ENCODE measurements around the gene GFM2.
"Not testable (repeated sequence)": the region's sequence is repeated elsewhere in the genome, so short reads cannot be mapped to it uniquely, and the experiment has no call there.

The GFM2 gene

DNA sequence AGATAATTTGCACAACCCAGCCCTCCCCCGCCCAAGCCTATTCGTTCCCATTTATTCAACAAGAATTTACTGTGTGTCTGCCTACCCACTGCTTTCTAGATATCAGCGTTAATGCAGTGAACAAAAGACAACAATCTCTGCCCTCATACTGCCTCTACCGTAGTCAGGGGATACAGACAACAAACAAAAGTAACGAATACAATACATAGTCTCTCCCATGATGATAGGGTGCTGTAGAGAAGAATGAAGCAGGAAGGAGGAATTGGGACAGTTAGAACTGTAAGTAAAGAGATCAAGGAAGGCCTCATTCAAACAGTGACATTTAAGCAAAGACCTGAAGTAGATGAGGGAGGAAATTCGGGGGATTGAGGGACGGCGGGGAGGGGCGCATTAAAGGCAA is 1.7 kb downstream of the GFM2 start:
- Histone ChIP-seq H3K4me1 (ENCODE audit: low read depth, poor library complexity, severe bottlenecking) (peaks cover 69% of the 10 kb centered on the region), H3K4me3 (IDR thresholded peaks at IDR 0.05; ENCODE audit: insufficient read depth, low read depth, low read length) (no peak overlapping the region), H2AFZ (ENCODE audit: low read depth) (no peak overlapping the region), H3K27ac (no peak overlapping the region), H4K20me1 (ENCODE audit: insufficient read depth) (no peaks in the 10 kb centered on the region), H3K4me2 (peak overlapping the region; percentile 79), H3K36me3 (ENCODE audit: insufficient read depth) (peaks cover 13% of the 10 kb centered on the region; the same call in 1 of the 2 replicates), H3K79me2 (ENCODE audit: insufficient read depth, low read depth) (peaks cover 77% of the 10 kb centered on the region), H3K9ac (no peak overlapping the region), H3K27me3 (ENCODE audit: insufficient read depth, low read depth) (no peaks in the 10 kb centered on the region)
- TF ChIP-seq, protein P1, sequence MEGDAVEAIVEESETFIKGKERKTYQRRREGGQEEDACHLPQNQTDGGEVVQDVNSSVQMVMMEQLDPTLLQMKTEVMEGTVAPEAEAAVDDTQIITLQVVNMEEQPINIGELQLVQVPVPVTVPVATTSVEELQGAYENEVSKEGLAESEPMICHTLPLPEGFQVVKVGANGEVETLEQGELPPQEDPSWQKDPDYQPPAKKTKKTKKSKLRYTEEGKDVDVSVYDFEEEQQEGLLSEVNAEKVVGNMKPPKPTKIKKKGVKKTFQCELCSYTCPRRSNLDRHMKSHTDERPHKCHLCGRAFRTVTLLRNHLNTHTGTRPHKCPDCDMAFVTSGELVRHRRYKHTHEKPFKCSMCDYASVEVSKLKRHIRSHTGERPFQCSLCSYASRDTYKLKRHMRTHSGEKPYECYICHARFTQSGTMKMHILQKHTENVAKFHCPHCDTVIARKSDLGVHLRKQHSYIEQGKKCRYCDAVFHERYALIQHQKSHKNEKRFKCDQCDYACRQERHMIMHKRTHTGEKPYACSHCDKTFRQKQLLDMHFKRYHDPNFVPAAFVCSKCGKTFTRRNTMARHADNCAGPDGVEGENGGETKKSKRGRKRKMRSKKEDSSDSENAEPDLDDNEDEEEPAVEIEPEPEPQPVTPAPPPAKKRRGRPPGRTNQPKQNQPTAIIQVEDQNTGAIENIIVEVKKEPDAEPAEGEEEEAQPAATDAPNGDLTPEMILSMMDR (conservative IDR thresholded peaks at IDR 0.05; ENCODE audit: low read depth, low read length) = no peak

- Histone ChIP-seq H3K27ac (peak overlapping the region; percentile 54; the same call in 1 of the 2 replicates), H3K27me3 (ENCODE audit: insufficient read depth, low read depth) (no peaks in the 10 kb centered on the region), H3K36me3 (ENCODE audit: insufficient read depth) (0 out of 2 replicates have a peak, but pooled peaks cover 6% of the 10 kb centered on the region), H3K4me2 (peak overlapping the region; percentile 39; the same call in 1 of the 2 replicates), H3K9ac (no peak overlapping the region), H3K4me3 (IDR thresholded peaks at IDR 0.05; ENCODE audit: insufficient read depth, low read depth, low read length) (no peak overlapping the region), H4K20me1 (ENCODE audit: insufficient read depth) (no peaks in the 10 kb centered on the region), H3K4me1 (ENCODE audit: low read depth, poor library complexity, severe bottlenecking) (peaks cover 79% of the 10 kb centered on the region), H2AFZ (ENCODE audit: low read depth) (no peak overlapping the region), H3K79me2 (ENCODE audit: insufficient read depth, low read depth) (peaks cover 70% of the 10 kb centered on the region)
- TF ChIP-seq, protein P1 (conservative IDR thresholded peaks at IDR 0.05; ENCODE audit: low read depth, low read length) = no peak
These were observed 3.4 kb downstream of the GFM2 start for GRCh38 chr5:74763504-74763903.

DNA sequence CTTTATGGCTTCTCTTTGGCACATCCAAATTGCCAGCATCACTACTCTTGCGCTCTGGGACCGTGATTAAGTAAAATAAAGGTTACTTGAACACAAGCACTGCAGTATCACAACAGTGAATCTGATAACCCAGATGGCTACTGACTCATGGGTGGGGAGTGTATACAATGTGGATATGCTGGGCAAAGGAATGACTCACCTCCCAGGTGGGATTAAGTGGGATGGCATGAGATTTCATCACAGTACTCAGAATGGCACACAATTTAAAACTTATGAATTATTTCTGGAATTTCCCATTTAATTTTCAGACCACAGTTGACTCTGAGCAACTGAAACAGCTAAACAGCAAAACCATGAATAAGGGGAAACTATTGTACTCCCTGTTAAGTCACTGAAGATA is 4.3 kb downstream of the GFM2 start:
- H3K27me3 ChIP-seq (ENCODE audit: insufficient read depth, low read depth) = no peaks in the 10 kb centered on the region
- H3K4me3 ChIP-seq (IDR thresholded peaks at IDR 0.05; ENCODE audit: insufficient read depth, low read depth, low read length) = no peak overlapping the region
- 0 out of 2 replicates have a peak, but pooled peaks cover 10% of the 10 kb centered on the region for H3K36me3 ChIP-seq (ENCODE audit: insufficient read depth)
- no peak overlapping the region for H2AFZ ChIP-seq (ENCODE audit: low read depth)
- H3K4me1 ChIP-seq (ENCODE audit: low read depth, poor library complexity, severe bottlenecking) = peaks cover 72% of the 10 kb centered on the region
- TF ChIP-seq, protein P1 (conservative IDR thresholded peaks at IDR 0.05; ENCODE audit: low read depth, low read length) = no peak
- H4K20me1 ChIP-seq (ENCODE audit: insufficient read depth) = no peaks in the 10 kb centered on the region
- peaks cover 61% of the 10 kb centered on the region for H3K79me2 ChIP-seq (ENCODE audit: insufficient read depth, low read depth)
- H3K27ac ChIP-seq = peak overlapping the region; percentile 54; the same call in 1 of the 2 replicates
- no peak overlapping the region for H3K9ac ChIP-seq
- H3K4me2 ChIP-seq = peak overlapping the region; percentile 39; the same call in 1 of the 2 replicates

DNA sequence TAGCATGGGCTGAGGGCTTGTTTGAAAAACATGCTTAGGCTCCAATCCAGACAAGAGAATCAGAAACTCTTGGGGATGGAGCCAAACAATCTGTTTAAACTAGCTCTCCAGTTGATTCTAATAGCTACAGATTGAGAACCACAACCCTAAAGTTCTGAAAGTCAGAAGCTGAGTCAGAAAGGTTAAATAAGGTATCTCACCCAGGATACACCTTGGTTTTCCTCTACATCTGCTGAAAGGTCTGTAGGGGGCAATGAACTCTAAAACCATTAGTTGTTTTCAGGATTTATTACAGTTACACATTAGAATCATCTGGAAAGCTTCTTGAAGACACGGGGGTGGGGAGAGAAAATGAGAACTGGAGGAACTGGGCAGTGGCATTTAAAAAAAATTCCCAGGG is 5.7 kb downstream of the GFM2 start:
- H3K27me3 ChIP-seq (ENCODE audit: insufficient read depth, low read depth) = no peaks in the 10 kb centered on the region
- peak overlapping the region; percentile 39 for H3K4me2 ChIP-seq
- H2AFZ ChIP-seq (ENCODE audit: low read depth) = no peak overlapping the region
- H3K79me2 ChIP-seq (ENCODE audit: insufficient read depth, low read depth) = peaks cover 49% of the 10 kb centered on the region
- no peaks in the 10 kb centered on the region for H4K20me1 ChIP-seq (ENCODE audit: insufficient read depth)
- 0 out of 2 replicates have a peak overlapping the region, but pooled peaks have one; percentile 1 for H3K9ac ChIP-seq
- peaks cover 19% of the 10 kb centered on the region; the same call in 1 of the 2 replicates for H3K36me3 ChIP-seq (ENCODE audit: insufficient read depth)
- TF ChIP-seq, protein P1 (conservative IDR thresholded peaks at IDR 0.05; ENCODE audit: low read depth, low read length) = 0 out of 2 replicates have a peak, but pooled peaks have one; percentile 15
- peaks cover 72% of the 10 kb centered on the region for H3K4me1 ChIP-seq (ENCODE audit: low read depth, poor library complexity, severe bottlenecking)
- peak overlapping the region; percentile 54 for H3K27ac ChIP-seq
- H3K4me3 ChIP-seq (IDR thresholded peaks at IDR 0.05; ENCODE audit: insufficient read depth, low read depth, low read length) = no peak overlapping the region

DNA sequence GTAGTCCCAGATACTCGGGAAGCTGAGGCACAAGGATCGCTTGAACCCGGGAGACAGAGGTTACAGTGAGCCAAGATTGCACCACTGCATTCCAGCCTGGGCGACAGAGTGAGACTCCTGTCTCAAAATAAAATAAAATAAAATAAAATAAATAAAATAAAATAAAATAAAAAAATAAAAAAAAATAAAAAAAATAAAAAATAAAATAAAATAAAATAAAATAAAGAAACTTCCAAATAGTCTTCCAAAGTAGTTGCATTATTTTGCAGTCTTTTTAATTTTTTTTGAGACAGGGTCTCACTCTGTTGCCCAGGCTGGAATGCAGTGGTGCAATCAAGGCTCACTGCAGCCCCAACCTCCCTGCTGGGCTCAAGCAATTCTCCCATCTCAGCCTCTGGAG is 18.2 kb downstream of the GFM2 start:
- not testable (repeated sequence) for H3K4me2 ChIP-seq; H3K27ac ChIP-seq; H4K20me1 ChIP-seq (ENCODE audit: insufficient read depth); H3K4me1 ChIP-seq (ENCODE audit: low read depth, poor library complexity, severe bottlenecking); H3K27me3 ChIP-seq (ENCODE audit: insufficient read depth, low read depth); H3K36me3 ChIP-seq (ENCODE audit: insufficient read depth); H3K9ac ChIP-seq; H3K79me2 ChIP-seq (ENCODE audit: insufficient read depth, low read depth); H2AFZ ChIP-seq (ENCODE audit: low read depth); H3K4me3 ChIP-seq (IDR thresholded peaks at IDR 0.05; ENCODE audit: insufficient read depth, low read depth, low read length)

Measured in KMS-11 (cell line).